Measurements from ENCODE around the gene CCDC28A.

The CCDC28A gene

DNA sequence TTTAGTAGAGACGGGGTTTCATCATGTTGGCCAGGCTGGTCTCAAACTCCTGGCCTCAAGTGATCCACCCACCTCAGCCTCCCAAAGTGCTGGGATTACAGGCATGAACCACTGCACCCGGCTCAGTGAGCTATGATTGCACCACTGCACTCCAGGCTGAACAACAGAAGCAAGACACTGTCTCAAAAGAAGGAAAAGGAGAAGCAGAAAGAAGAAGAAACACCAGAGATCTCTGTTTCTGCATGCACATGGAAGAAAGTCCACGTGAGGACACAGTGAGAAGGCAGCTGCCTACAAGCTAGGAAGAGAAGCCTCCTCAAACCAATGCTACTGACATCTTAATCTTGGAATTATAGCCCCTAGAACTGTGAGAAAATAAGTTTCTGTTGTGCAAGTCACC, 38.3 kb downstream of the CCDC28A start:
- Mint-ChIP-seq H3K27ac (no peak overlapping the region), H3K27me3 (peaks cover 3% of the 10 kb centered on the region), H3K4me1 (peaks cover 5% of the 10 kb centered on the region), H3K36me3 (no peaks in the 10 kb centered on the region), H3K4me3 (no peak overlapping the region), H3K9me3 (no peaks in the 10 kb centered on the region)

GRCh38 chr6:138814179-138814834, 40.7 kb downstream of the CCDC28A start:
- no peak overlapping the region for H3K27ac Mint-ChIP-seq
- H3K4me1 Mint-ChIP-seq, result peaks cover 5% of the 10 kb centered on the region
- H3K27me3 Mint-ChIP-seq, result no peaks in the 10 kb centered on the region
- H3K9me3 Mint-ChIP-seq, result no peaks in the 10 kb centered on the region
- H3K4me3 Mint-ChIP-seq, result no peak overlapping the region
- no peaks in the 10 kb centered on the region for H3K36me3 Mint-ChIP-seq

GRCh38 chr6:138815221-138815620, 41.7 kb downstream of the CCDC28A start:
- H3K4me3 Mint-ChIP-seq, result no peak overlapping the region
- peaks cover 5% of the 10 kb centered on the region for H3K4me1 Mint-ChIP-seq
- no peak overlapping the region for H3K27ac Mint-ChIP-seq
- H3K27me3 Mint-ChIP-seq, result no peaks in the 10 kb centered on the region
- no peaks in the 10 kb centered on the region for H3K9me3 Mint-ChIP-seq
- H3K36me3 Mint-ChIP-seq, result no peaks in the 10 kb centered on the region

GRCh38 chr6:138815797-138816528, 42.4 kb downstream of the CCDC28A start:
- Mint-ChIP-seq H3K4me3 (no peak overlapping the region), H3K36me3 (no peaks in the 10 kb centered on the region), H3K9me3 (no peaks in the 10 kb centered on the region), H3K27me3 (no peaks in the 10 kb centered on the region), H3K27ac (no peak overlapping the region), H3K4me1 (peaks cover 5% of the 10 kb centered on the region)

DNA sequence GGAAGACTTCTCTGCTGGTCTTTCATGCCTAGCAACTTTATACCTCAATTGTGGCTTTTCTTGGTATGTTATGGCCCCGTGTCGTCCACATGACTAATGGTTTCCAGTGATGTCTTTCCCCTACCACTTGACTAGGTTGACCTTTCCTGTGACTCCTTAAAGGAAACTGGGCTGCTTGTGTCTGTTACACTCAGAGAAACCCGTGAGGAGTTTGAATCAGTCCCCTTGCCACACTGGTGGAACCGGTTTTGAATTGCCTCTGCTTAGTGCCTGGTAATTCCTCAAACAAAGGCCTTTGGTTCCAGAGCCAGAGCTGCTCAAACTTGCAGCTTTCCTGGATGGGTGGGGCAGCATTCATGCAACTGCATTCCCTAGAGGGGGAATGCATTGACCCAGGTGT, 44.2 kb downstream of the CCDC28A start:
- no peaks in the 10 kb centered on the region for H3K36me3 Mint-ChIP-seq
- no peak overlapping the region for H3K27ac Mint-ChIP-seq
- no peaks in the 10 kb centered on the region for H3K27me3 Mint-ChIP-seq
- no peaks in the 10 kb centered on the region for H3K9me3 Mint-ChIP-seq
- H3K4me3 Mint-ChIP-seq, result no peak overlapping the region
- H3K4me1 Mint-ChIP-seq, result peaks cover 5% of the 10 kb centered on the region

DNA sequence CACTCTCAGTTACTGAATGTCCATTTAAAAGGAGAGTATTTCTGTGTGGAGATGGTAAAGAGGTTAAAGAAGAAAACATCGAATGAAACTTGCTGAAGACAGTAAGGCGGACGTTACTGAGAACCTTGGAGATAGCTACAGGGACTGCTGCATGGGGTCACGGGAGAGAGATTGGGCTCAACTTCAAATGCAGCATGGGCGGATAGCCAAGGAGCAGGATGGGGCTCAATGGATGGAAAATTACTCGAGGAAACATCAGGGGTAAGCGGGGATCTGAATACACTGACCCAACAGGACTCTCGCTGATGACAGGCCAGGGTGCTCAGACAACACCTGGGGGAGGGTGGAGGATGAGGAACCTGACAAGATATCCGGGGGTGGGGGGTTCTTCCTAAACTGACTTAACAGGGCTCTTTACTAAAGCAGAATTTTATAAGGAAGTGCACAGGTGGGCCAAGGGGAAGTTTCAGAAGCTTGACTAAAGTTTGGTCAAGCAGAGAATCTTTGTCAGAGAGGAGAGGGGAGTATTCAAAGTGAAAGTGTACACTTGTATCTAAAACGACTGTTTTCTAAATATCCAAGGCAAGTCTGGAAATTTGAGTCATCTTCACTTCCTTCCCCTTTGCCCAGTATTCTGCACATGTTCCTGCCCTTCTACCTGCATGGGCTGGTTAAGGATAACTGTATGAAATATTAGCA, 45.1 kb downstream of the CCDC28A start:
- H3K9me3 Mint-ChIP-seq, result no peaks in the 10 kb centered on the region
- H3K36me3 Mint-ChIP-seq, result no peaks in the 10 kb centered on the region
- H3K4me1 Mint-ChIP-seq, result peaks cover 5% of the 10 kb centered on the region
- H3K27me3 Mint-ChIP-seq, result no peaks in the 10 kb centered on the region
- H3K4me3 Mint-ChIP-seq, result no peak overlapping the region
- no peak overlapping the region for H3K27ac Mint-ChIP-seq

GRCh38 chr6:138821519-138821918, 48.0 kb downstream of the CCDC28A start:
- Mint-ChIP-seq H3K4me3 (no peak overlapping the region), H3K9me3 (no peaks in the 10 kb centered on the region), H3K4me1 (peaks cover 6% of the 10 kb centered on the region), H3K36me3 (no peaks in the 10 kb centered on the region), H3K27ac (no peak overlapping the region), H3K27me3 (no peaks in the 10 kb centered on the region)

DNA sequence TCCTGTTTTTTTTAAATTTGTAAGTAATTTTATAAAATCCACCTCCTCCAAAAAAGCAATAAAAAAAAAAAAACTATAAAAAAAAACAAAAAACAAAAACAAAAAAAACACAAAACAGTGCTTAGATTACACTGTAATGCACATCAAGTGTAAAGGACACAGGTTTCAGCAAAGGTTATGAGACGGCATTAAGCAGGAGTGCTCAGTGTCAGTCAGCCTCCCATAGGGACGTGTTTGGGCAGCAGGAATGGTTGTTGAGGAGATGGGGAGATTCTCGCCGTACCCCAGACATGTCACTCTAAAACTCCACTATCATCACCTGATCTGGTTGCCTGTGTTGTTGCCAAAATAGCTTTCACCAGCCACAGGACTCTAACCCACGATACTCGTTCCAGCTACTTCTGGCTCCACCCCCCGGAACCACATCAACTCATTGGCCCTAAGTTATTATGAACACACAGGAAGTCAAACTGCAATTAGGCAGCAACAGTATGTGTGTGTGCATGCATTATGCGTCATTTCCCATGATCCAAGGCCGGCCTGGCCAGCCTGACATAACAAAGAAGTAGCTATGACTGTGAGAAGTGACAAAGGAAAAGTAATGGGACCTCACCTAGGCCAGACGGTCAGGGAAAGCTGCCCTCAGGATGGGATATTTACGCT, 51.0 kb downstream of the CCDC28A start:
- H3K36me3 Mint-ChIP-seq, result no peaks in the 10 kb centered on the region
- H3K4me1 Mint-ChIP-seq, result peaks cover 6% of the 10 kb centered on the region
- H3K4me3 Mint-ChIP-seq, result no peak overlapping the region
- H3K27me3 Mint-ChIP-seq, result no peaks in the 10 kb centered on the region
- no peak overlapping the region for H3K27ac Mint-ChIP-seq
- no peaks in the 10 kb centered on the region for H3K9me3 Mint-ChIP-seq

DNA sequence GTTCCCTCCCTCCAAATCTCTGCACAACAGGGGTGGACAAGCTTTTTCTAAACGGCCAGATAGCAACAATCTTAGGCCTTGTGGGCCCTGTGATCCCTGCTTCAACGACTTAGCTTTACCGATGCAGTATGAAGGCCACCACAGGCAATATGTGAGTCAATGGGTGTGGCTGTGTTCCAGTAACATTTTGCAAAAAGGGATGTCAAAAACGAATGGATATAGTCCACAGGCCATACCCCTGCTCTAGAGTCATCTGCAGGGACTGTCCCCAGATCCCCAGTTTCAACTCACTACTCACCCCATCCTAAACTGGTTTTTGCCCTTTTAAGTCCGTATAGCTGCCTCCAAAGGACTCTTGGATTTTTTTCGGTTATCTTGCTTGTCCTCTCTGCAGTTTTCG, 56.7 kb downstream of the CCDC28A start:
- Mint-ChIP-seq H3K4me3 (no peak overlapping the region), H3K27me3 (no peaks in the 10 kb centered on the region), H3K27ac (no peak overlapping the region), H3K36me3 (no peaks in the 10 kb centered on the region), H3K9me3 (no peaks in the 10 kb centered on the region), H3K4me1 (no peaks in the 10 kb centered on the region)

DNA sequence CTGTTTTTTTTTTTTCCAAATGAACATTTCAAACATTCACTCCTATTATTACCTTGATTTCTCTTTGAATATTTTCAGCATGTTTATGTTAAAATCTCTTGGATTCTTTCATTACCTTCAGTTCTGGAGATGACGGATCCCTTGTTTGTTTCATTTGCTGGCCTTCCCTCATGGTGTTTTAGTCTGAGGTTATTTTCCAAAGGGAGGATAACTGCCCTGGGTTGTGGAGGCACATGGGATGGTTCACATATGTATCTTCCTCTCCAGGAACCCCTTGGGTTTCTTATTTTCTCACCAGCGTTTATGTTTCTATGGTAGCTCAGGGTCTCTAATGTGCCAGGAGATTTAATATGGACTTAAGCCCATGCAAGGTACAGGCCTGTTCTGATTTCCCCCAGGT, 58.6 kb downstream of the CCDC28A start:
- no peak overlapping the region for H3K4me3 Mint-ChIP-seq
- no peak overlapping the region for H3K27ac Mint-ChIP-seq
- H3K36me3 Mint-ChIP-seq, result no peaks in the 10 kb centered on the region
- H3K27me3 Mint-ChIP-seq, result no peaks in the 10 kb centered on the region
- no peaks in the 10 kb centered on the region for H3K4me1 Mint-ChIP-seq
- H3K9me3 Mint-ChIP-seq, result no peaks in the 10 kb centered on the region

DNA sequence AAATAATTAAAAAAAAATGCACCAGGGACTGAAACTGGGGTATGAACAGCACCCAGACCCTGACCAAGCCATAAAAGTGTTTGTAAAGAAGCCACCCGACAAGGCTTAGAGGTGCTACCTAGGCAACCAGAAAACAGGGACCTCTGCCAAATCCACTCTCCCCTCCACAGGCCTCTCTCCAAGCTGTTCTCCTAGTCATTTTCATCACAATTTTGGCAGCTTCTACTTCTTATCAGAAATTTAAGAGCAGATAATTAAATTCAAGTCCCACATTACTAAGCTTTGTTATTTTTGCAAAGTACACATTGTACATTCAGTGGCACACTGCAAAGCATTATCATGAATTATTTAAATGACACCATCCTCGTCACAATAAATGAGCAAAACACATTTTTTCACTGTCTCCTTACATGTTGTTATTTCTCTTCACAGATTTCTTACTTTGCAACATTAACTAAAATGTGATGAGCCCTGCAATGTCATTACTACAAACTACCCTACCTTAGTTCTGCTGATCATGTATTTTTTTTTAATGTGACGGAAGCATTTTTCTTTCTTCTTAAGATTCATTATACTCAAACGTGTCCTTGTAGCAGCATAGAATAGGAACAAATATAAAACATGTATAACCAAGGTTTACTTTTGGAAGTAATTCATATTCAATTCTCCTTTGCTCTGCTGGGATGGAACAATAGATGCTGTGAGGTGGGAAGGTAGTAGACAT, 60.4 kb downstream of the CCDC28A start:
- Mint-ChIP-seq H3K9me3 (no peaks in the 10 kb centered on the region), H3K36me3 (no peaks in the 10 kb centered on the region), H3K27me3 (no peaks in the 10 kb centered on the region), H3K4me3 (no peak overlapping the region), H3K27ac (no peak overlapping the region), H3K4me1 (no peaks in the 10 kb centered on the region)

GRCh38 chr6:138837246-138837645, 63.7 kb downstream of the CCDC28A start:
- Mint-ChIP-seq H3K36me3 (no peaks in the 10 kb centered on the region), H3K4me1 (no peaks in the 10 kb centered on the region), H3K4me3 (no peak overlapping the region), H3K9me3 (no peaks in the 10 kb centered on the region), H3K27me3 (no peaks in the 10 kb centered on the region), H3K27ac (no peak overlapping the region)
